Measurements from ENCODE around the gene ZNF862.

DNA sequence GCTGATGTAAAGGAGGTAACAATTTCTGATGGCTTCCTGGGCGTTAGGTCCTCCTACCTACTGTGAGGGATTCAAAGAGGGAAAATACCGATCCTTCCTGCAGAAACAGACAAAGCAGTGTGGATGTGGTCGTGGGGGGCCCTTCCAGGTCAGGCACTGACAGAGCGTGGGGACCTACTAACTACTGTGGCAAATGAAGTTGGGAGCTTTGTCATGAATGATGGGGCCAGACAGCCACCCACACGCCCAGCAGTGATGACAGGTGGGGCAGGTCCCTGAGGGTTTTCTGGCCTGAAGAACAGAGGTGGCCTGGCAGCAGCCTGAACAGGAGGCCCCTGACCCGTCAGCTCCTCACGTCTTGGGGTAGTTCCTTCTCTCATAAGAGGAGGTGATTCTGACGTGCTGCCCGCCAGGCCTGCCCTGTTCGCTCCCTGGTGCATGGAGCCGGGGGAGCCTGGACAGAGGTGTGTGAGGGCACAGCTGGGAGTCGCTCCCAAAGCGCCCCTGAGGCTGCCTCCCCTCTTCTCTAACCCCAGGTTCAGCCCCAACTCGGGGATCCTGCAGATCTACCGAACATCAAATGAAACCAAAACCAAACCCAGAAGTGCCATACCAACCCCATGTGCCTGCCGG is 39.8 kb downstream of the ZNF862 start:
- TF ChIP-seq, protein P1, sequence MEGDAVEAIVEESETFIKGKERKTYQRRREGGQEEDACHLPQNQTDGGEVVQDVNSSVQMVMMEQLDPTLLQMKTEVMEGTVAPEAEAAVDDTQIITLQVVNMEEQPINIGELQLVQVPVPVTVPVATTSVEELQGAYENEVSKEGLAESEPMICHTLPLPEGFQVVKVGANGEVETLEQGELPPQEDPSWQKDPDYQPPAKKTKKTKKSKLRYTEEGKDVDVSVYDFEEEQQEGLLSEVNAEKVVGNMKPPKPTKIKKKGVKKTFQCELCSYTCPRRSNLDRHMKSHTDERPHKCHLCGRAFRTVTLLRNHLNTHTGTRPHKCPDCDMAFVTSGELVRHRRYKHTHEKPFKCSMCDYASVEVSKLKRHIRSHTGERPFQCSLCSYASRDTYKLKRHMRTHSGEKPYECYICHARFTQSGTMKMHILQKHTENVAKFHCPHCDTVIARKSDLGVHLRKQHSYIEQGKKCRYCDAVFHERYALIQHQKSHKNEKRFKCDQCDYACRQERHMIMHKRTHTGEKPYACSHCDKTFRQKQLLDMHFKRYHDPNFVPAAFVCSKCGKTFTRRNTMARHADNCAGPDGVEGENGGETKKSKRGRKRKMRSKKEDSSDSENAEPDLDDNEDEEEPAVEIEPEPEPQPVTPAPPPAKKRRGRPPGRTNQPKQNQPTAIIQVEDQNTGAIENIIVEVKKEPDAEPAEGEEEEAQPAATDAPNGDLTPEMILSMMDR (IDR thresholded peaks at IDR 0.05 in 4 of 5, conservative IDR thresholded peaks at IDR 0.05 in 1 of 5), result no peak
- no peak for TF ChIP-seq POLR2A (IDR thresholded peaks at IDR 0.05)
